NCI-H345 (cell line): ENCODE results near the gene IRF7.

ENCODE experiments used
- DNase-seq: peaks from one replicate; lab custom pipeline; 2025; lab: John Stamatoyannopoulos, UW

The IRF7 gene

GRCh38 chr11:563812-564578, 51.8 kb downstream of the IRF7 start:
- no peak for DNase-seq

- DNase-seq, result no peak
These were observed 52.5 kb downstream of the IRF7 start for GRCh38 chr11:563066-563811.
